ENCODE measurements around the gene TMEM40.
"Not testable (repeated sequence)": the region's sequence is repeated elsewhere in the genome, so short reads cannot be mapped to it uniquely, and the experiment has no call there.

TMEM40 gene

DNA sequence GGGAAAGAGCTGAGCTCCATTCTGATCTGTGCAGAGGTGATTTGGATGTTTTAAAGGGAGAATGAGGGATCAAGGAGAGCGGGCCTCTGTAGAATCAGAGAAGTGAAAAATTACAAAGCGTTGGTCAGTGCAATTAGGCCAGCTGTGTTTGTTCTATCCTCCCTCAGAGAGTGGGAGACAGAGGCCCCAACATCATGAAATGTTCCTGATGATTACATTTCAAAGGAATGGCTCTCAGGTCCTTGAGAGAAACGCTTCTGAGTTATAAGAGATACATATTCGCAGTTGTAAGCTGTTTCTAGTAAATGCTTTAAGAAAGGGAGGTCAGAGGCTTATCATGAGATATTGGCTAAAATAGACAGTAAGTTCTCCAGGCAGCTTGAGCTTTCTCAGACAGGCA, 21.7 kb upstream of the TMEM40 start:
- no peak overlapping the region for H2BK15ac ChIP-seq (replicated peaks; ENCODE audit: low read depth)
- no CpG with 5 or more reads among the region's 4 CpGs for WGBS (ENCODE audit: extremely low coverage, insufficient coverage, low lambda C conversion rate)

GRCh38 chr3:12777171-12777570, 18.1 kb upstream of the TMEM40 start:
- Histone ChIP-seq H3K4ac (ENCODE audit: low read depth, low read length) (no peak overlapping the region), H3K4me1 (ENCODE audit: control insufficient read depth, low read depth, low read length) (no peaks in the 10 kb centered on the region), H3K4me2 (ENCODE audit: low read length) (no peak overlapping the region), H3K36me3 (ENCODE audit: control insufficient read depth, insufficient read depth, low read length) (no peaks in the 10 kb centered on the region), H2BK15ac (replicated peaks; ENCODE audit: low read depth) (no peak overlapping the region), H3K27me3 (ENCODE audit: insufficient read depth, low read length, poor library complexity) (no peaks in the 10 kb centered on the region), H2BK120ac (ENCODE audit: low read depth, low read length) (no peak overlapping the region), H3K27ac (ENCODE audit: low read depth, low read length) (no peak overlapping the region), H3K79me2 (ENCODE audit: control insufficient read depth, insufficient read depth, low read length) (no peaks in the 10 kb centered on the region), H3K4me3 (ENCODE audit: low read length) (no peak overlapping the region), H3K9ac (ENCODE audit: low read length) (no peak overlapping the region), H4K5ac (ENCODE audit: low read length) (no peak overlapping the region), H3K79me1 (ENCODE audit: low read length) (no peaks in the 10 kb centered on the region), H3K18ac (ENCODE audit: low read length) (no peak overlapping the region), H2BK5ac (ENCODE audit: low read length) (no peak overlapping the region), H3K56ac (ENCODE audit: low read length) (no peak overlapping the region), H3K23ac (ENCODE audit: low read length) (no peak overlapping the region), H2AK5ac (ENCODE audit: low read length) (no peak overlapping the region), H4K8ac (ENCODE audit: low read depth, low read length) (no peak overlapping the region)
- no peak for DNase-seq
- WGBS (ENCODE audit: extremely low coverage, insufficient coverage, low lambda C conversion rate): no CpG with 5 or more reads among the region's 4 CpGs

More for the DNA sequence above, 21.7 kb upstream of the TMEM40 start:
- no peak overlapping the region for H2AK5ac ChIP-seq (ENCODE audit: low read length)
- H3K4me2 ChIP-seq (ENCODE audit: low read length): no peak overlapping the region
- no peak overlapping the region for H3K4me3 ChIP-seq (ENCODE audit: low read length)
- H3K27ac ChIP-seq (ENCODE audit: low read depth, low read length): no peak overlapping the region
- no peaks in the 10 kb centered on the region for H3K4me1 ChIP-seq (ENCODE audit: control insufficient read depth, low read depth, low read length)
- no peak for DNase-seq
- H3K9ac ChIP-seq (ENCODE audit: low read length): no peak overlapping the region
- no peak overlapping the region for H4K5ac ChIP-seq (ENCODE audit: low read length)
- no peak overlapping the region for H3K18ac ChIP-seq (ENCODE audit: low read length)
- H3K27me3 ChIP-seq (ENCODE audit: insufficient read depth, low read length, poor library complexity): no peaks in the 10 kb centered on the region
- H3K79me1 ChIP-seq (ENCODE audit: low read length): no peaks in the 10 kb centered on the region
- no peak overlapping the region for H3K4ac ChIP-seq (ENCODE audit: low read depth, low read length)
- no peak overlapping the region for H3K56ac ChIP-seq (ENCODE audit: low read length)
- no peak overlapping the region for H2BK5ac ChIP-seq (ENCODE audit: low read length)
- no peak overlapping the region for H2BK120ac ChIP-seq (ENCODE audit: low read depth, low read length)
- H3K79me2 ChIP-seq (ENCODE audit: control insufficient read depth, insufficient read depth, low read length): no peaks in the 10 kb centered on the region
- no peak overlapping the region for H3K23ac ChIP-seq (ENCODE audit: low read length)
- H3K36me3 ChIP-seq (ENCODE audit: control insufficient read depth, insufficient read depth, low read length): no peaks in the 10 kb centered on the region
- H4K8ac ChIP-seq (ENCODE audit: low read depth, low read length): no peak overlapping the region

- WGBS (ENCODE audit: extremely low coverage, insufficient coverage, low lambda C conversion rate): no CpG with 5 or more reads among the region's 6 CpGs
- H2BK15ac ChIP-seq (replicated peaks; ENCODE audit: low read depth); H2AK5ac ChIP-seq (ENCODE audit: low read length); H3K27me3 ChIP-seq (ENCODE audit: insufficient read depth, low read length, poor library complexity); H3K4ac ChIP-seq (ENCODE audit: low read depth, low read length); H3K56ac ChIP-seq (ENCODE audit: low read length); H3K36me3 ChIP-seq (ENCODE audit: control insufficient read depth, insufficient read depth, low read length); DNase-seq; H3K23ac ChIP-seq (ENCODE audit: low read length); H4K5ac ChIP-seq (ENCODE audit: low read length); H3K4me1 ChIP-seq (ENCODE audit: control insufficient read depth, low read depth, low read length); H3K27ac ChIP-seq (ENCODE audit: low read depth, low read length); H3K4me2 ChIP-seq (ENCODE audit: low read length); H4K8ac ChIP-seq (ENCODE audit: low read depth, low read length); H3K4me3 ChIP-seq (ENCODE audit: low read length); H3K9ac ChIP-seq (ENCODE audit: low read length); H3K79me2 ChIP-seq (ENCODE audit: control insufficient read depth, insufficient read depth, low read length); H2BK5ac ChIP-seq (ENCODE audit: low read length); H3K79me1 ChIP-seq (ENCODE audit: low read length); H3K18ac ChIP-seq (ENCODE audit: low read length); H2BK120ac ChIP-seq (ENCODE audit: low read depth, low read length): not testable (repeated sequence)
Observed at GRCh38 chr3:12775970-12776369, 16.9 kb upstream of the TMEM40 start.

- no peak overlapping the region for H3K18ac ChIP-seq (ENCODE audit: low read length)
- H3K4ac ChIP-seq (ENCODE audit: low read depth, low read length): no peak overlapping the region
- H3K4me1 ChIP-seq (ENCODE audit: control insufficient read depth, low read depth, low read length): no peaks in the 10 kb centered on the region
- no CpG with 5 or more reads among the region's 1 CpG for WGBS (ENCODE audit: extremely low coverage, insufficient coverage, low lambda C conversion rate)
- no peak overlapping the region for H4K8ac ChIP-seq (ENCODE audit: low read depth, low read length)
- no peak overlapping the region for H2BK120ac ChIP-seq (ENCODE audit: low read depth, low read length)
- no peak overlapping the region for H2AK5ac ChIP-seq (ENCODE audit: low read length)
- H3K23ac ChIP-seq (ENCODE audit: low read length): no peak overlapping the region
- no peak overlapping the region for H3K4me3 ChIP-seq (ENCODE audit: low read length)
- H3K79me2 ChIP-seq (ENCODE audit: control insufficient read depth, insufficient read depth, low read length): no peaks in the 10 kb centered on the region
- H3K4me2 ChIP-seq (ENCODE audit: low read length): no peak overlapping the region
- no peak overlapping the region for H2BK5ac ChIP-seq (ENCODE audit: low read length)
- H3K9ac ChIP-seq (ENCODE audit: low read length): no peak overlapping the region
- H3K27ac ChIP-seq (ENCODE audit: low read depth, low read length): no peak overlapping the region
- no peaks in the 10 kb centered on the region for H3K27me3 ChIP-seq (ENCODE audit: insufficient read depth, low read length, poor library complexity)
- no peak overlapping the region for H4K5ac ChIP-seq (ENCODE audit: low read length)
- DNase-seq: no peak
- no peaks in the 10 kb centered on the region for H3K36me3 ChIP-seq (ENCODE audit: control insufficient read depth, insufficient read depth, low read length)
- no peak overlapping the region for H3K56ac ChIP-seq (ENCODE audit: low read length)
- no peak overlapping the region for H2BK15ac ChIP-seq (replicated peaks; ENCODE audit: low read depth)
- no peaks in the 10 kb centered on the region for H3K79me1 ChIP-seq (ENCODE audit: low read length)
Observed at GRCh38 chr3:12775226-12775625, 16.2 kb upstream of the TMEM40 start.

GRCh38 chr3:12774619-12775018, 15.6 kb upstream of the TMEM40 start:
- H3K56ac ChIP-seq (ENCODE audit: low read length): no peak overlapping the region
- H3K9ac ChIP-seq (ENCODE audit: low read length): no peak overlapping the region
- H3K79me2 ChIP-seq (ENCODE audit: control insufficient read depth, insufficient read depth, low read length): no peaks in the 10 kb centered on the region
- WGBS (ENCODE audit: extremely low coverage, insufficient coverage, low lambda C conversion rate): no CpG with 5 or more reads among the region's 4 CpGs
- no peak overlapping the region for H3K18ac ChIP-seq (ENCODE audit: low read length)
- DNase-seq: no peak
- H2BK120ac ChIP-seq (ENCODE audit: low read depth, low read length): no peak overlapping the region
- H3K4me3 ChIP-seq (ENCODE audit: low read length): no peak overlapping the region
- no peaks in the 10 kb centered on the region for H3K79me1 ChIP-seq (ENCODE audit: low read length)
- no peaks in the 10 kb centered on the region for H3K36me3 ChIP-seq (ENCODE audit: control insufficient read depth, insufficient read depth, low read length)
- no peak overlapping the region for H2BK15ac ChIP-seq (replicated peaks; ENCODE audit: low read depth)
- no peak overlapping the region for H4K5ac ChIP-seq (ENCODE audit: low read length)
- no peak overlapping the region for H4K8ac ChIP-seq (ENCODE audit: low read depth, low read length)
- H3K27me3 ChIP-seq (ENCODE audit: insufficient read depth, low read length, poor library complexity): no peaks in the 10 kb centered on the region
- H3K27ac ChIP-seq (ENCODE audit: low read depth, low read length): no peak overlapping the region
- no peak overlapping the region for H3K4me2 ChIP-seq (ENCODE audit: low read length)
- no peak overlapping the region for H3K23ac ChIP-seq (ENCODE audit: low read length)
- H3K4ac ChIP-seq (ENCODE audit: low read depth, low read length): no peak overlapping the region
- H2AK5ac ChIP-seq (ENCODE audit: low read length): no peak overlapping the region
- no peaks in the 10 kb centered on the region for H3K4me1 ChIP-seq (ENCODE audit: control insufficient read depth, low read depth, low read length)
- no peak overlapping the region for H2BK5ac ChIP-seq (ENCODE audit: low read length)

- Histone ChIP-seq H3K4me1 (ENCODE audit: control insufficient read depth, low read depth, low read length) (no peaks in the 10 kb centered on the region), H3K9ac (ENCODE audit: low read length) (no peak overlapping the region), H3K4me2 (ENCODE audit: low read length) (no peak overlapping the region), H2BK15ac (replicated peaks; ENCODE audit: low read depth) (no peak overlapping the region), H3K36me3 (ENCODE audit: control insufficient read depth, insufficient read depth, low read length) (no peaks in the 10 kb centered on the region), H3K4me3 (ENCODE audit: low read length) (no peak overlapping the region), H3K56ac (ENCODE audit: low read length) (no peak overlapping the region), H3K18ac (ENCODE audit: low read length) (no peak overlapping the region), H3K79me2 (ENCODE audit: control insufficient read depth, insufficient read depth, low read length) (no peaks in the 10 kb centered on the region), H3K4ac (ENCODE audit: low read depth, low read length) (no peak overlapping the region), H2AK5ac (ENCODE audit: low read length) (no peak overlapping the region), H4K8ac (ENCODE audit: low read depth, low read length) (no peak overlapping the region), H2BK120ac (ENCODE audit: low read depth, low read length) (no peak overlapping the region), H3K23ac (ENCODE audit: low read length) (no peak overlapping the region), H3K79me1 (ENCODE audit: low read length) (no peaks in the 10 kb centered on the region), H3K27me3 (ENCODE audit: insufficient read depth, low read length, poor library complexity) (no peaks in the 10 kb centered on the region), H3K27ac (ENCODE audit: low read depth, low read length) (no peak overlapping the region), H4K5ac (ENCODE audit: low read length) (no peak overlapping the region), H2BK5ac (ENCODE audit: low read length) (no peak overlapping the region)
- WGBS (ENCODE audit: extremely low coverage, insufficient coverage, low lambda C conversion rate): no CpG with 5 or more reads among the region's 1 CpG
- DNase-seq: no peak
Observed at GRCh38 chr3:12773710-12774086, 14.6 kb upstream of the TMEM40 start.
